MM.1S (cell line): ENCODE data around the gene MYO1G.
A peak's percentile ranks its signal among the peaks of the same experiment; 100 is the strongest.
"Not testable (repeated sequence)": the region's sequence is repeated elsewhere in the genome, so short reads cannot be mapped to it uniquely, and the experiment has no call there.

Experiments used
- DNase-seq: peaks from one replicate; pipeline ENCODE4 v3.0.0-alpha.2; 2015
- H2AFZ ChIP-seq: fragments of 300-600 bp; sonication (generic); 2 replicates; pipeline ENCODE4 v1.6.0; 2016; ENCODE audit warnings: antibody characterized with exemption, low read length
- H3F3A ChIP-seq: fragments of 300-600 bp; sonication (generic); 2 replicates; pipeline ENCODE4 v1.6.1; 2016; ENCODE audit warnings: mild to moderate bottlenecking, antibody characterized with exemption, low read length, moderate library complexity, mixed read lengths; ENCODE audit not compliant: insufficient read depth
- H3K27ac ChIP-seq: fragments of 300-600 bp; sonication (generic); 2 replicates; pipeline ENCODE4 v1.5.1; 2016; ENCODE audit warnings: mild to moderate bottlenecking, low read length
- H3K27me3 ChIP-seq: fragments of 300-600 bp; sonication (generic); replicated peaks from 2 replicates; pipeline ENCODE4 v1.6.0; 2016; ENCODE audit warnings: low read length; ENCODE audit not compliant: insufficient read depth
- H3K36me3 ChIP-seq: fragments of 300-600 bp; sonication (generic); replicated peaks from 2 replicates; pipeline ENCODE4 v1.6.1; 2016; ENCODE audit warnings: mild to moderate bottlenecking, low read length, mixed read lengths; ENCODE audit not compliant: insufficient read depth
- H3K4me1 ChIP-seq: fragments of 300-600 bp; sonication (generic); 2 replicates; pipeline ENCODE4 v1.6.1; 2016; ENCODE audit warnings: low read length, mixed read lengths
- H3K4me2 ChIP-seq: fragments of 300-600 bp; sonication (generic); 2 replicates; pipeline ENCODE4 v1.6.0; 2016; ENCODE audit warnings: low read depth, low read length
- H3K4me3 ChIP-seq: fragments of 300-600 bp; sonication (generic); 2 replicates; pipeline ENCODE4 v1.5.1; 2016; ENCODE audit warnings: low read length, mixed read lengths
- H3K79me2 ChIP-seq: fragments of 300-600 bp; sonication (generic); 2 replicates; pipeline ENCODE4 v1.6.1; 2016; ENCODE audit warnings: mixed run types, low read length, mixed read lengths
- H3K9ac ChIP-seq: fragments of 300-600 bp; sonication (generic); 2 replicates; pipeline ENCODE4 v1.6.1; 2016; ENCODE audit warnings: low read length, mixed read lengths
- H3K9me2 ChIP-seq: fragments of 300-600 bp; sonication (generic); replicated peaks from 2 replicates; pipeline ENCODE4 v1.6.1; 2016; ENCODE audit warnings: mild to moderate bottlenecking, low read length, mixed read lengths; ENCODE audit not compliant: insufficient read depth
- H3K9me3 ChIP-seq: fragments of 300-600 bp; sonication (generic); replicated peaks from 2 replicates; pipeline ENCODE4 v1.6.1; 2016; ENCODE audit warnings: mild to moderate bottlenecking, low read length, mixed read lengths; ENCODE audit not compliant: insufficient read depth
- H4K20me1 ChIP-seq: fragments of 300-600 bp; sonication (generic); 2 replicates; pipeline ENCODE4 v1.6.1; 2016; ENCODE audit warnings: mild to moderate bottlenecking, low read length, moderate library complexity, mixed read lengths; ENCODE audit not compliant: insufficient read depth
- CTCF ChIP-seq: fragments of 300-600 bp; sonication (generic); IDR thresholded peaks from 2 replicates; pipeline ENCODE4 v1.5.1; 2016; ENCODE audit warnings: antibody characterized with exemption, low read length, mixed read lengths
- EZH2 ChIP-seq: fragments of 300-600 bp; sonication (generic); optimal IDR thresholded peaks from 2 replicates; pipeline ENCODE3; 2017; ENCODE audit warnings: low read depth, mild to moderate bottlenecking, antibody characterized with exemption, low read length, mixed read lengths
- EZH2phosphoT487 ChIP-seq: fragments of 300-600 bp; sonication (generic); IDR thresholded peaks from 2 replicates; pipeline ENCODE4 v1.6.1; 2018; ENCODE audit warnings: antibody characterized with exemption, low read length

The MYO1G gene

GRCh38 chr7:44998153-44998871, 19.5 kb upstream of the MYO1G start:
- Histone ChIP-seq H3K9ac (no peak overlapping the region), H3K4me2 (peak overlapping the region; percentile 36; the same call in 1 of the 2 replicates), H2AFZ (no peak overlapping the region), H3K9me2 (no peaks in the 10 kb centered on the region), H3K27ac (peak overlapping the region; percentile 76; the same call in 1 of the 2 replicates), H3K27me3 (no peaks in the 10 kb centered on the region), H3K9me3 (no peaks in the 10 kb centered on the region), H4K20me1 (no peaks in the 10 kb centered on the region), H3K79me2 (peaks cover 31% of the 10 kb centered on the region), H3F3A (peaks cover 61% of the 10 kb centered on the region), H3K36me3 (0 out of 2 replicates have a peak, but pooled peaks cover 4% of the 10 kb centered on the region), H3K4me1 (peaks cover 50% of the 10 kb centered on the region), H3K4me3 (peak overlapping the region; percentile 81; the same call in 1 of the 2 replicates)
- DNase-seq: no peak
- no peak for TF ChIP-seq CTCF

DNA sequence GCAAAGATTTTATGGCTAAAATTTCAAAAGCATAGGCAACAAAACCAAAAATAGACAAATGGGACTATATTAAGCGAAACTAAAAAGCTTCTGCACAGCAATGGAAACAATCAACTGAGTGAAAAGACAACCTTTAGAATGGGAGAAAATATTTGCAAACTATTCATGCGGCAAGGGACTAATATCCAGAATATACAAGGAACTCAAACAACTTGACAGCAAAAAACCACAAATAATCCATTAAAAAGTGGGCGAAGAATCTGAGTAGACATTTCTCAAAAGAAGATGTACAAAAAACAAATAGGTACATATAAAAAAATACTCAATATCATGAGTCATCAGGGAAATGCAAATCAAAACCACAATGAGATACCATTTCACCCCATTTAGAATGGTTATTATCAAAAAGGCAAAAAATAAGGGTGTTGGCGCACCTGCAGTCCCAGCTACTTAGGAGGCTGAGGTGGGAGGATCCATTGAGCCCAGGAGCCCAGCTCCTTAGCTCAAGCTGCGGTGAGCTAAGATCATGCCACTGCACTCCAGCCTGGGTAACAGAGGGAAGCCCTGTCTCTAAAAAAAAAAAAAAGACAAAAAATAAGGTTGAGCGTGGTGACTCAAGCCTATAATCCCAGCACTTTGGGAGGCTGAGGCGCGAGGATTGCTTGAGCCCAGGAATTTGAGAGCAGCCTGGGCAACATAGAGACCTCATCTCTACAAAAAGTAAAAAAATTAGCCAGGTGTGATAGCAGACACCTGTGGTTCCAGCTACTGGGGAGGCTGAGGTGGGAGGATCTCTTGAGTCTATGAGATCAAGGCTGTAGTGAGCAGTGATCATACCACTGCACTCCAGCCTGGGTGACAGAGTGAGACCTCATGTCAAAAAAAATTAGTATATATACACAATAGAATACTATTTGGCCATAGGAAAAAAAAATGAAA, 17.0 kb upstream of the MYO1G start:
- Histone ChIP-seq H3K4me2 (peak overlapping the region; percentile 67), H3K36me3 (no peaks in the 10 kb centered on the region), H3K9me3 (no peaks in the 10 kb centered on the region), H3K27ac (peak overlapping the region; percentile 94), H3K9me2 (no peaks in the 10 kb centered on the region), H2AFZ (0 out of 2 replicates have a peak overlapping the region, but pooled peaks have one; percentile 5), H3K4me3 (peak overlapping the region; percentile 30; the same call in 1 of the 2 replicates), H3F3A (peaks cover 55% of the 10 kb centered on the region), H3K9ac (peak overlapping the region; percentile 55), H3K27me3 (no peaks in the 10 kb centered on the region), H3K4me1 (peaks cover 40% of the 10 kb centered on the region), H4K20me1 (no peaks in the 10 kb centered on the region), H3K79me2 (peaks cover 10% of the 10 kb centered on the region)
- TF ChIP-seq EZH2 (no peak), CTCF (no peak), EZH2phosphoT487 (no peak)
- DNase-seq: peak; percentile 86

GRCh38 chr7:44994877-44995554, 16.2 kb upstream of the MYO1G start:
- peak overlapping the region; percentile 58 for H2AFZ ChIP-seq
- H3F3A ChIP-seq: peaks cover 50% of the 10 kb centered on the region
- DNase-seq: peak; percentile 84
- peak overlapping the region; percentile 94 for H3K27ac ChIP-seq
- peak overlapping the region; percentile 30; the same call in 1 of the 2 replicates for H3K4me3 ChIP-seq
- peak overlapping the region; percentile 67 for H3K4me2 ChIP-seq
- no peaks in the 10 kb centered on the region for H3K9me3 ChIP-seq
- no peaks in the 10 kb centered on the region for H3K9me2 ChIP-seq
- no peaks in the 10 kb centered on the region for H3K27me3 ChIP-seq
- TF ChIP-seq EZH2: no peak
- no peak for TF ChIP-seq EZH2phosphoT487
- no peak for TF ChIP-seq CTCF
- no peaks in the 10 kb centered on the region for H3K36me3 ChIP-seq
- no peaks in the 10 kb centered on the region for H4K20me1 ChIP-seq
- H3K4me1 ChIP-seq: peaks cover 40% of the 10 kb centered on the region
- H3K79me2 ChIP-seq: 0 out of 2 replicates have a peak, but pooled peaks cover 6% of the 10 kb centered on the region
- peak overlapping the region; percentile 55 for H3K9ac ChIP-seq

GRCh38 chr7:44992004-44992795, 13.4 kb upstream of the MYO1G start:
- not testable (repeated sequence) for H3K9me3 ChIP-seq, H3K36me3 ChIP-seq, H3K4me2 ChIP-seq, H3K27ac ChIP-seq, H3K27me3 ChIP-seq, DNase-seq, H3K4me3 ChIP-seq, H2AFZ ChIP-seq, H3K9ac ChIP-seq, H3K79me2 ChIP-seq, H4K20me1 ChIP-seq, H3K9me2 ChIP-seq
- Histone ChIP-seq H3F3A (peaks cover 42% of the 10 kb centered on the region), H3K4me1 (peaks cover 34% of the 10 kb centered on the region)
